HCT116 (cell line): ENCODE results near the gene MAP2K6.

Experiments
- ATF3 ChIP-seq: IDR thresholded peaks from 2 replicates; pipeline ENCODE4 v1.6.1; 2012
- CEBPB ChIP-seq: IDR thresholded peaks from 2 replicates; pipeline ENCODE4 v1.6.1; 2012; ENCODE audit warnings: low read depth
- CTCF ChIP-seq, 3 experiments: fragments of 200-600 bp in 1 of 3; sonication (generic) in 1 of 3; IDR thresholded peaks in 2 of 3; conservative IDR thresholded peaks in 1 of 3; 2 replicates each; pipeline ENCODE4 v1.5.1; 2012 to 2017; ENCODE audit warnings: low read depth in 2 of 3, low read length in 2 of 3, antibody characterized with exemption in 1 of 3, borderline replicate concordance in 1 of 3, control low read depth in 1 of 3, mild to moderate bottlenecking in 1 of 3, mixed read lengths in 1 of 3, mixed run types in 1 of 3, moderate library complexity in 1 of 3; ENCODE audit not compliant: insufficient read depth in 1 of 3
- EZH2 ChIP-seq: fragments of 200-600 bp; sonication (generic); IDR thresholded peaks from 2 replicates; pipeline ENCODE4 v1.6.1; 2017; ENCODE audit warnings: antibody characterized with exemption, mixed run types
- EZH2phosphoT487 ChIP-seq: fragments of 200-600 bp; IDR thresholded peaks from 2 replicates; pipeline ENCODE4 v1.6.1; 2018; ENCODE audit warnings: antibody characterized with exemption, borderline replicate concordance
- FOSL1 ChIP-seq: IDR thresholded peaks from 2 replicates; pipeline ENCODE4 v1.6.1; 2012; ENCODE audit warnings: low read depth
- JUND ChIP-seq: IDR thresholded peaks from 2 replicates; pipeline ENCODE4 v1.6.1; 2012
- MAX ChIP-seq: IDR thresholded peaks from 2 replicates; pipeline ENCODE4 v1.6.1; 2012
- POLR2A ChIP-seq: IDR thresholded peaks from 2 replicates; pipeline ENCODE4 v1.7.0; 2011; ENCODE audit warnings: borderline replicate concordance; ENCODE audit not compliant: insufficient read depth, insufficient read length; ENCODE audit errors: extremely low read depth
- POLR2AphosphoS5 ChIP-seq: IDR thresholded peaks from 2 replicates; pipeline ENCODE4 v1.6.1; 2011; ENCODE audit warnings: mild to moderate bottlenecking, low read depth, low read length, moderate library complexity
- RAD21 ChIP-seq: IDR thresholded peaks from 2 replicates; pipeline ENCODE4 v1.6.1; 2012; ENCODE audit warnings: low read depth, mild to moderate bottlenecking
- REST ChIP-seq: IDR thresholded peaks from 2 replicates; pipeline ENCODE4 v1.6.1; 2012; ENCODE audit warnings: low read depth
- TCF7L2 ChIP-seq: IDR thresholded peaks from 2 replicates; pipeline ENCODE4 v1.7.0; 2011; ENCODE audit warnings: borderline replicate concordance, inconsistent platforms; ENCODE audit not compliant: insufficient read depth, insufficient read length; ENCODE audit errors: extremely low read depth
- ZFX ChIP-seq: fragments of 450-650 bp; IDR thresholded peaks from 2 replicates; pipeline ENCODE4 v1.6.1; 2017

GRCh38 chr17:69433093-69433492, 18.6 kb downstream of the MAP2K6 start:
- TF ChIP-seq CTCF (IDR thresholded peaks at IDR 0.05 in 2 of 3, conservative IDR thresholded peaks at IDR 0.05 in 1 of 3; ENCODE audit: borderline replicate concordance in 1 of 3, insufficient read depth in 1 of 3, low read depth in 2 of 3, low read length in 2 of 3) = no peak
- no peak for TF ChIP-seq ATF3
- no peak for TF ChIP-seq REST
- TF ChIP-seq EZH2phosphoT487 = no peak
- no peak for TF ChIP-seq EZH2
- TF ChIP-seq CEBPB = no peak
- TF ChIP-seq MAX = no peak
- no peak for TF ChIP-seq ZFX
- TF ChIP-seq POLR2AphosphoS5 = no peak
- TF ChIP-seq POLR2A = no peak
- TF ChIP-seq JUND = no peak
- no peak for TF ChIP-seq FOSL1
- TF ChIP-seq TCF7L2 = no peak
- TF ChIP-seq RAD21 = no peak
